ENCODE data around the gene CD44.

Gene CD44

DNA sequence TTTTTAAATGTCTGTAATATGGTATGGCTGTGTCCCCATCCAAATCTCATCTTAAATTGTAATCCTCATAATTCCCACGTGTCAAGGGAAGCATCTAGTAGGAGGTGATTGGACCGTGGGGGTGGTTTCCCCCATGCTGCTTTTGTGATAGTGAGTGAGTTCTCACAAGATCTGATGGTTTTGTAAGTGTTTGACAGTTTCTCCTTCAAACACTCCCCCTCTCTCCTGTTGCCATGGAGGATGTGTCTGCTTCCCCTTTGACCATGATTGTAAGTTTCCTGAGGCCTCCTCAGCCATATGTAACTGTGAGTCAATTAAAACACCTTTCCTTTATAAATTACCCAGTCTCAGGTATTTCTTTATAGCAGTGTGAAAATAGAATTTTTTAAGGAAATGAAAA, 31.1 kb upstream of the CD44 start:
- TF ChIP-seq, protein P1, sequence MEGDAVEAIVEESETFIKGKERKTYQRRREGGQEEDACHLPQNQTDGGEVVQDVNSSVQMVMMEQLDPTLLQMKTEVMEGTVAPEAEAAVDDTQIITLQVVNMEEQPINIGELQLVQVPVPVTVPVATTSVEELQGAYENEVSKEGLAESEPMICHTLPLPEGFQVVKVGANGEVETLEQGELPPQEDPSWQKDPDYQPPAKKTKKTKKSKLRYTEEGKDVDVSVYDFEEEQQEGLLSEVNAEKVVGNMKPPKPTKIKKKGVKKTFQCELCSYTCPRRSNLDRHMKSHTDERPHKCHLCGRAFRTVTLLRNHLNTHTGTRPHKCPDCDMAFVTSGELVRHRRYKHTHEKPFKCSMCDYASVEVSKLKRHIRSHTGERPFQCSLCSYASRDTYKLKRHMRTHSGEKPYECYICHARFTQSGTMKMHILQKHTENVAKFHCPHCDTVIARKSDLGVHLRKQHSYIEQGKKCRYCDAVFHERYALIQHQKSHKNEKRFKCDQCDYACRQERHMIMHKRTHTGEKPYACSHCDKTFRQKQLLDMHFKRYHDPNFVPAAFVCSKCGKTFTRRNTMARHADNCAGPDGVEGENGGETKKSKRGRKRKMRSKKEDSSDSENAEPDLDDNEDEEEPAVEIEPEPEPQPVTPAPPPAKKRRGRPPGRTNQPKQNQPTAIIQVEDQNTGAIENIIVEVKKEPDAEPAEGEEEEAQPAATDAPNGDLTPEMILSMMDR (IDR thresholded peaks at IDR 0.05): no peak

DNA sequence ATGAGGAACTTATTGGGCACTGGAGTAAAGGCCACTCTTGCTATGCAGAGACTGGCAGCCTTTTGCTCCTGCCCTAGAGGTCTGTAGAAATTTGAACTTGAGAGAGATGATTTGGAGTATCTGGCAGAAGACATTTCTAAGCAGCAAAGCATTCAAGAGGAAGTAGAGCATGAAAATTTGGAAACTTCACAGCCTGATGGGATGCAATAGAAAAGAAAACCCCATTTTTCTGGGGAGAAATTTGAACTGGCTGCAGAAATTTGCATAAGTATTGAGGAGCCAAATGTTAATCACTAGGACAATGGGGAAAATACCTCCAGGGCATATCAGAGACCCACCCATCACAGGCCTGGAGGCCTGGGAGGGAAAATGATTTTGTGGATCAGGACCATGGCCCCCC, 29.9 kb upstream of the CD44 start:
- TF ChIP-seq, protein P1 (IDR thresholded peaks at IDR 0.05): no peak

DNA sequence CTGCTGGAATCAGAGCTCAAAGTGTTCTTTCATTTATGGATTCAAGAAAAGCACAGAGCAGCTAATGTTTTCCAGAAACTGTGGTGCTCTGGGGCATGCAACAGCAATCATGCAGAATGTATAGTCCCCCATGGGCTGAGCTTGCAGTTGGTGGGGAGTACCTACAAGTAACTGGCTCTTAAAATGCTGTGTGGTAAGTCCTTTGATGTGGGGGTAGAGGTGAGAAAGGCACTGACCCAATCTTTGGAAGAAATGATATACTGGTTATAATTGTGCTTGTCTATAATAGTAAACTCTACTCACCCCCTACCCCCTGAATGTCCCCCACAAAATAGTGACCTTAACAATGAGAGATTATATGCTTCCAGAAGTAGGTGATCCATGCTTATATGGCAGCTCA, 29.1 kb upstream of the CD44 start:
- TF ChIP-seq, protein P1 (IDR thresholded peaks at IDR 0.05): no peak

DNA sequence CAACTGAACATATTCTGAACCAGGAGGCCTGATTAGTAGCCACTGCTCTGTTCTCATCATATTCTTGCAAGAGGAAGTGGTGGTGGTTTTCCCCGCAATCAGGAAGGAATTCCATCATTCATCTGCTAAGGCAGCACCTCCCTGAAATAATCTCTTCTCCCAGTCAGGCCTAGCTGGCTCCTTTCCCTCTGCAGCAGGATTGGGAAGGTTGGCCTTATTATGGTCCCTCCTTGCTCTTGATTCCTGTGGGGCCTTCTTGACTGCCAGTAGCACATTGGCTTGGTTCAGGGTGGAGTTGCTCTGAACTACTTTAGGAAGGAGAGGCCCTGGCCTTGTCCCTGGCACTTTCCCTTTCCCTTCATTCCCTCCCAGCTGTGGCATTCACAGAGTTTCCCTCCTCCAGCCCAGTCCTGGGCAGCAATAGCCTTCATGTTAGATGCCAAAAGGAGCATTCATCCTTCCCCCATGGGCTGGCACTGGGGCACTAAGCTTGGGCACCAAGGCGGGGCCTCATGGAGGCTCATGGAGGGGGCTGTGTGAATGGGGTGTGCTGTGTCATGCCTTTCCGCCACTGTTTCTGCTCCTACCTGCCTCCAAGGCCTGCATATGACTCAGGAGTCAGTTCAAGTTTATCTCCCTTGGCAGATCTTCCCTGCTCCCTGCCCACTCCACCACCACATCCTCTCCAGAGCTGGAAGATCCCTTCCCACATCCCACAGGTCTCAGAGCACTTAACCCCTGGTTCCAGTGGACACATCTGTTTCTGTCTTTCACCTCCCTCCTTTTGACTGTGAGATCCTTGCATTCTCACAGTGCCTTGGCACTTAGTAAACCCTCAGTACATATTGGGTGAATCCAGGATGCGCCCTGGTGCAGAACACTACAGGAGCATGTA, 27.6 kb upstream of the CD44 start:
- TF ChIP-seq, protein P1 (IDR thresholded peaks at IDR 0.05): no peak

DNA sequence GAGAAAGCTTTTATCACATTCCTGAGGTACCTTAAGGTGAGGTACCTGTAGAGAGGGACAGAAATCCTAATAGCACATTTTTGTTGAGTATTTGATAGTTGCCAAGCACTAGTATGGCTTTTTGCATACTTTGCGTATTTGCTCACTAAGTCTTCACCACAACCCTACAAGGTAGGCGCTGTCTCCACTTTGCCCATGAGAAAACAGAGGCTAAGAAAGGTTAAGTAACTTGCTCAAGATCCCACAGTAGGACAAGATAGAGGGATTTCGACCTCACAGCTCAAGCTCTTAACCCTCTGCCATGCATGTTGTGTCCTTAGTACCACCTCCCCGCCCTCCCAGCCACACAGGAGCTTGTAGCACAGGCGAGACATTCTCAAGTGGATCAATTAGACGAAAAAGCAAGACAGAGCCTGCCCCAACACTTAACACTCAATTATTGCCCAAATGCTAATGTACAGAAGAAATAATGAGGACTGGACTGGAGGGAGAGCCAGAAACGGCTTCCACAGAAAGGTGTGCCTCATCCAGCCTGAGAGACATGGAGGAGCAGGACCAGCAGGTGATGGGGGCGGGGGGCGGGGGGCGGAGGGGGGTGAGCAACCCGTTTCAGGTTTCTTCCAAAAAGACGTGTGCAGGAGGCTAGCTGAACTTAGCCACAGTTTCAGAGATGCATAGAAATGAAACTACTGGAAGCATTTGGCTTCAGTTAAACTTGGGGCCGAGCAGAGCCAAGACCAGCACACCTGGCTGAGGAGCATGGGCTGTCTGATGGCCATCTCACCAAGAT, 26.7 kb upstream of the CD44 start:
- TF ChIP-seq, protein P1 (IDR thresholded peaks at IDR 0.05): no peak

DNA sequence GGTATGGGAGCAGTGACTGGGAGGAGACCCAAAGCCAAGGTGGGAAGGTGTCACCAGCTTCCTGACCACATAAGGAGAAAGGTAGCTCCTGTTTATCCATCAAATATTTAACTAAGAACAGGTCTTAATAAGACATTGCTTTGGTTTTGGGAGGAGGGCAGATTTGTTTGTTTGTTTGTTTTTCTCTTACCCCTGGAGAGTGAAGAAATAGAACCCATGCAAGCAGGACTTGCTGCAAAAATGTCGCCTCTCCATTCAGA, 26.2 kb upstream of the CD44 start:
- TF ChIP-seq, protein P1 (IDR thresholded peaks at IDR 0.05): no peak

DNA sequence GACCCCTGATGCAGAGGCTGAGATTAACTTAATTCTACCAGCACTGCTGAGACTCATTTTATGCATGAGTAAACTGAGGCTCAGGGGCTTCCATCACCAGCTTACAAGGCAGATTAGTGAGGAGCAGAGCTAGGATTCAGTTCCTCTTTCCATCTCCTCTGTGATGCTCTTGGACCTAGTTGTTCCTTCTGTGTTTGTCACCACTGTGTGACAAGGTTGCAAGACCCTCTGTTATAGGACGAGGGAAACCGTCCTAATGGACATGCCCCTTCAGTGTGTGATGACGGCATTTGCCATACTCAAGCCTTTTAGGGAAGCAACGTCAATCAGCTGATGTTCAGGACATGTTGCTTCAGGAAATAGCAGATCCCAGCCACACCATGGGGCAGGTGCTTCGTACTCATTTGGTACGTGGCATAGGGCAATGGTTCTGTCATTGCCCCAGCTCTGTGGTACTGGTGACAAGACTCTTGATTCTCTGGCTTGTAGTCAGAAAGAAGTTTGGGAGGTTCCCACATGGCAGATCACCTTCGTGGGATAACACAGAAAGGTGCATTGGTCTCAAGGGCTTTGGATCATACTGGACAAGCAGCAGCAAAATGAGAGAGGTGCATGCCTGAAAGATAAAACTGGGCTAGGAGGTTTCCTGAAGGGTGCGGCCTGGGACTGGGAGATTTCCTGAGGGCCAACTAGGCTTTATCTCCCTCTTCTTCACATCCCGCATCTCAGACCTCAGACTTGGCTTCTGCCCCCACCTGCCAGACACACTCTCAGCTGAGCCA, 23.9 kb upstream of the CD44 start:
- TF ChIP-seq, protein P1 (IDR thresholded peaks at IDR 0.05): no peak
